Measurements from ENCODE around the gene TBXAS1. TPM values are rescaled to one million over a fixed set of nuclear protein-coding genes. Genes with fewer than 3 reads are reported as not detected.
A peak's percentile ranks its signal among the peaks of the same experiment; 100 is the strongest.

Gene TBXAS1
- polyA plus RNA-seq, 3 donors: 25.6 to 26.7 (median 26.5) TPM

GRCh38 chr7:139973101-139974050 is 144.3 kb downstream of the TBXAS1 start:
- peak in 1 of 3 donors; percentile 67 for DNase-seq (ENCODE audit: low read depth in 3 of 3, low spot score in 2 of 3)

DNA sequence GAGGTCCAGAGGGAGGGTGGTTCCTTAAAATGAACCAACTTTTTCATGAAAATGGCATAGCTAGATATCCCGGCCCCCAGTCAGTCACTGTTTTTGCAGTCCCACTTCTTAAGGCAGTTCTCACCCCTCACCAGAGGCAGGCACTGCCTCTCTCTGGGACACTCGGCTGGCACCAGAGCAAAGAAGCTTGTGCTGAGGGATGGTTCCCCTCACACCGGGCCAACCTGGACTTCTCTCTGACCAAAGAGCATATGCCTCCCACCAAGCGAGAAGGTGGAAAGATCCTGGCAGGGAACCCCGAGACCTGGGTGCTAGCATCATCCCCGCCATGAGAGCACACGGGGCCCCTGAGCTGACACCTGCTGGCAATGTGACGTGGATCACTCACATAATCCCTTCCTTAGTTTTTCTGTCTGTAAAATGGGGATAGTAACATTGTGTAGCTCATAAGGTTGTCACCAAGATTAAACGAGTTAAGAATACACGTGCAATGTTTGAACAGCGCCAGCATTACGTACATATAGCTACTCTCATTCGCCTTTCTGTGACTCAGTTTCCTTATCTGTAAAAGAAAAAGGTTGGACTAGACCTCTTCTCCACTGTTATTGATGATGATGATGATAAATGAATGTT is 145.2 kb downstream of the TBXAS1 start:
- DNase-seq (ENCODE audit: low read depth in 3 of 3, low spot score in 2 of 3): no peak

DNA sequence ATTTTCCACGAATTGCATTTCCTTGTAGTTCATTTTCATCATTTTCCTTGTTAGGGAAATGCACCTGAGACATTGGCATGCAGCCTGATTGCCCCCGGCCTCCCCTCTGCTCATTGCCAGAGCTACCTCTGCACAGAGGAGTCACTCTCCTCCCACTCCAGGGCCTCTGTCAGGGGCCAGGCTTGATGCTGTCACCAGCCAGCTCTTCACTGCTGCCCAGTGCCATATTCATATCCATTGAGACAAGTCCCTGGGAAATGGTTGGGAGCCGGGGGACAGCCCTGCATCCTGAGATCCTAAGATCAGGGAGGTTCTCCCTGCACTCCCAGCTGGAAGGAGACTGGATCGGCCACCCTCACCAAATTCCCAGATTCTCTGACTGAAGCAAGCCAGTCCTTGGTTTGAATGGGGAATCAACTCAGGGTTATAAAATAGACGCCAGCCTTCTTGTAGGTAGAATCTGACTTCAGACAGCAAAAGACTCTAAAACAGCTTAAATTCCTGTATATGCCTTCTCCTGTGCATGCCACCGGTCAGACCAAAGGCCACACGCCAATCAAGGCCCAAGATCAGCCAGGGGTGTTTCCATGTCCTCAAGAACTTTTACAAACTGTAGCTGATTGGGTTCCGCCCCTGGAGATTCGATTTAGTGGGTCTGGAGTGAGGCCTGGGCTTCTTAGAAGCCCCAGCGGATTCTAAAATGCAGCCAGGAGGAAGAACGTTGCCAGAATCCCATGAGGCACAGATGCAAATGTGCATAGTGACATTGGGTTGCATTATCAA is 147.2 kb downstream of the TBXAS1 start:
- DNase-seq (ENCODE audit: low read depth in 3 of 3, low spot score in 2 of 3): no peak

GRCh38 chr7:139976838-139977656 is 148.0 kb downstream of the TBXAS1 start:
- DNase-seq (ENCODE audit: low read depth in 3 of 3, low spot score in 2 of 3): no peak

DNA sequence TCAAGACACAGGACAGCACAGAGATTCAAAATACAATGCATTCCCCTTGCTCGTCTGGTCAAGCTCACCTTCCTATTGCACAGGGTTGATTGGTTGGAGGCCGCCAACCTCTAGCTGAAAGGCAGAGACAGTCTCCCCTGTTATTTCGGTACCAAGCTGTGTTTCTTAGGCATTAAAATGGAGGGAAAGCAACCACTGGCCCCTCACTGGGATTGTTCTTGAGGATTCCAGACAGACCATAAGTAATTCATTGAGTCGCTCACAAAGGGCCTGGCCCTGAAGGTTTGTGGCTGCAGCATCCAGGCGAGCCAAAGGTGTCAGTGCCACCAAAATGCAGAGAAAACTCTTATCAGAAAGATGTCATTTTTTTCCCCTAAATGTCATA is 152.4 kb downstream of the TBXAS1 start:
- no peak for DNase-seq (ENCODE audit: low read depth in 3 of 3, low spot score in 2 of 3)

DNA sequence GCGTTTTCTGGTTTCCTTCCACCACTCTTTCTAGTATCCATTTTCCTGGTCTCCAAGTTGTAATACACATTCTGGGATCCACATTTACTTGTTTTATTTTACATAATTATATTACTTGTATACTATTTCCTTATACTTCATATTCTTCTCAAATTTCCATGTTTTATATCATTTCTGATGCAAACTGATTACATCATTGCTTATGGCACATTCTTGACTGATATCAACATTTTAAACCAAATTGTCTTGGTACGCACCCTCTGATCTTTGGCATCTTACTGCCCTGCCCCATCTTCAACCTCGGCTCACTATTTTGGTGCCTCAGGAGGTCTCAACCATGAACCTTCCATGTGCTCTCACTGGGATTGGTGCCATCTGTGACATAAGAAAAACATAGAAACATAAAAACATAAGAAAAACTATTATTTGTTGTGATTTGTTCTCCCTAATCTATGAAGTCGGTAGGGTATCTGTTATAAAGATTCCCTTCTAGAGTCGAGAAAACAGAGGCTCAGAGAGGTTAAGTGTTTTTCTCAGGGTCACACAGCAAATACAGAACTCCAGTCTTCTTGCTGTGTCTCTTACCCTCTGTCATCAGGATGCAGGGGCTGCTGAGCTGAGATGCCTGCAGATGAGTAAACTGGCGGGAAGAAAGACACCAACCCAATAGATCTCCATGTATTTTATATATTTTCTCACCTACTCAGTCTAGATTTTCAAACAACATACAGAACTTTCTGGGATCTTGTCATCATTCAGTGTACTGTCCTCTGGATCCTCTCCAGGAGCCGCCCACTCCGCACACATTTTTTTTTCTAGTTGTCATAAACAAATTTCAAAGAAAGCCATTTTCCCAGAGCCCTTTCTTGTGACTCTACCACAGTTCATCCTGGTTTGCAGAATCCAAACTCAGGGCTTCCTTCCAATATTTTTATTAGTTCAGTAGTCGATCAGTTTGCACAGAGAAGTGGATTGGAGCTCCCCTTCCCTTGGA is 154.2 kb downstream of the TBXAS1 start:
- no peak for DNase-seq (ENCODE audit: low read depth in 3 of 3, low spot score in 2 of 3)

DNA sequence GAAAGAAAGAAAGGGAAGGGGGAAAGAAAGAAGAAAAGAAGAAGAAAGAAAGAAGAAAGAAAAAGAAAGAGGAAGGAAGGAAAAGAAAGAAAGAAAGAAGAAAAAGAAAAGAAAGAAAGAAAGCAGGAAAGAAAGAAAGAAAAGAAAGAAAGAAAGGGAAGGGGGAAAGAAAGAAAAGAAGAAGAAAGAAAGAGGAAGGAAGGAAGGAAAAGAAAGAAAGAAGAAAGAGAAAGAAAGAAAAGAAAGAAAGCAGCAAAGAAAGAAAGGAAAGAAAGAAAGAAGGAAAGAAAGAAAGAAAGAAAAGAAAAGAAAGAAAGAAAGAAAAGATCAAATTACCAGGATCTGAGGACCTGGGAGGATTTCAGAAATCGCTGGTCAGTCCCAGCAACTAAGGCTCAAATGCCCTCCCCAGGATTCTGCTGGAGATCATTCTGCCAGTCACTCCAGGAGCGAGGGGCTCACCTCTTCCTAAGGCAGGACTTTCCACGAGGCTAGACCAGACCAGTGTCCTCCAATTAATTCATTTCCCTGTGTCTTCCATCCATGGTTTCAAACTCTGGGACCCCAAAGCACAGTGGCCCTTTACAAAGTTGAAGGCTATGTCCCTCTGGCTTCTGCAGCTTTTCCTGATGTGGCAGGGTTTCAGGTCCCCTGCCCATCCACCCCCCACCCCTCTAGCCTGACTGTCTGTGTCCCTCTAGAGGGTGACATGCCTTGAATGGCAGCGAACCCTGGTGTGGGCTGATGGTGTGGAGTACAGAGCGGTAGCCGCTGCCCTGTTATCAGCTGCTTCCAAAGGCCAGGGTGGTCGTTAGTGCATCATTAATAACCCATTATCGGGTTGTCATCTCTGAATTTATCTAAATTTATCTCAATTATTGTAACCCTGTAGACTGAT is 155.8 kb downstream of the TBXAS1 start:
- DNase-seq (ENCODE audit: low read depth in 3 of 3, low spot score in 2 of 3): no peak

DNA sequence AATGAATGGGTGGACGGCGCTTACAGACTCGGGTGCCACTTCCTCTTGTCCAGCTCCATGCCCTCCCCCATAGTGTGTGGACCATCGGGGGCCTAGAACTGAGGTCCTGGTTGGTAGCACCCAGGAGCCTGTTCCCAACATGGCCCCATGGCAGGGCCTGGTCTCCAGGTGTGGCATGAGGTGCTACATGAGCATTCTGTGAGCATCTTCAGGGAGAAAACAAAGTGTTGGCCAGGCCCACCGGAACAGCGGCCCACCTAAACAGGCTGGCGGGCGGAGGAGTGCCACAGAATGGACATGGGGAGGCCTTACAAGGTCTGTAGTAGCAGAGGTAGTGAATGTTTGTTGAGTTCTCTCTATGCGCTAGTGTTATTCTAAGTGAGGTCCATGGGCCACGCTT is 156.7 kb downstream of the TBXAS1 start:
- no peak for DNase-seq (ENCODE audit: low read depth in 3 of 3, low spot score in 2 of 3)

GRCh38 chr7:139987691-139988516 is 158.8 kb downstream of the TBXAS1 start:
- DNase-seq (ENCODE audit: low read depth in 3 of 3, low spot score in 2 of 3): no peak

GRCh38 chr7:139989366-139990141 is 160.5 kb downstream of the TBXAS1 start:
- DNase-seq (ENCODE audit: low read depth in 3 of 3, low spot score in 2 of 3): no peak

DNA sequence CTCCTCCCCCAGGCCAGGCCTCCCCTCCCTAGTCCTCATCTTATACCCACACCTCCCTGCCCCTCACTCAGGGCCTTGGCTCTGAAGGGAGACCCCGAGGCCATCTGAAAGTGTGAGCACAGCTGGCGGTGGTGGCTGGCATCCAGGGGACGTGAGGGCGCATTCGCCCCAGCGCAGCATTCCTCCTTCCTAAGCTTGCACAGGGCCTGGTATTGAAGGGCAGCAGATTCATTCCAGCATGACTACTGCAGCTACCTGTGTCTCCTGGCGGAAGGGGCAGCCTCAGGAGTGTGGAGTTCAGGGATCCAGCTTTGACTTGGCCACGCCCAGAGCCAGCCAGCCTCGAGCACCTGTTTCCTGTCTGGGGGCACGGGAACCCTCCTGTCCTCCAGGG is 161.1 kb downstream of the TBXAS1 start:
- DNase-seq (ENCODE audit: low read depth in 3 of 3, low spot score in 2 of 3): no peak

DNA sequence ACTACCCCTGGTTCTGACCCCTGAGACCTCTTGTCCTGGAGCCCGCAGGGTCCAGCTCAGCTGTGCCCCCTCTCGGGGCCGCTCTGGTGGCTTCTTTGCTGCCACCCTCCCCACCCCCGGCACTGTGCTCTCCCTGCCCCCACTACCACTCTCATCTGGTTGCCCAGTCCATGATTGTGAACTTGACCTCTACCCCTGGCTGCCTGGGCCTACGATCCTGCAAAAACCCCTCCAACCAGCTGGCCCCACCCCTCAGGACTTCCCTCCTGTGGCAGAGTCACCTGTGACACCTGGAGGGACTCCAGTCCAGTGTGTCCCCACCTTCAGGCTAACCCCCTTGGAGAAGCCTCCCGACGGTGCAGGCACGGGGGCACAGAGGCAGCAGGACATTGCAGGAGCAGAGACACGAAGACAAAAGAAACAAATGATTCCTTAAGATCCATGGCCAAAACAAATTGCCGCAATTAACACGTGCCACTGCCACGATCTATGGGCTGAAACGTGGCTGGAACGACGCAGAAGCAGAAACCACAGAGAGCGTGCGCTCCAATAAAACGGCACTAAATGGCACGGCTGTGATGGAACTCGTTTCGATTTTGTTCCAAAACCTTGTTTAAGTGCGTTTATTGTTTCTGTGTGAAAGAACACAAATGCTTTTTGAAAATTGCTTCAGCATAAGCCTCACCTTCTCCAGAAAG is 161.7 kb downstream of the TBXAS1 start:
- DNase-seq (ENCODE audit: low read depth in 3 of 3, low spot score in 2 of 3): no peak

DNA sequence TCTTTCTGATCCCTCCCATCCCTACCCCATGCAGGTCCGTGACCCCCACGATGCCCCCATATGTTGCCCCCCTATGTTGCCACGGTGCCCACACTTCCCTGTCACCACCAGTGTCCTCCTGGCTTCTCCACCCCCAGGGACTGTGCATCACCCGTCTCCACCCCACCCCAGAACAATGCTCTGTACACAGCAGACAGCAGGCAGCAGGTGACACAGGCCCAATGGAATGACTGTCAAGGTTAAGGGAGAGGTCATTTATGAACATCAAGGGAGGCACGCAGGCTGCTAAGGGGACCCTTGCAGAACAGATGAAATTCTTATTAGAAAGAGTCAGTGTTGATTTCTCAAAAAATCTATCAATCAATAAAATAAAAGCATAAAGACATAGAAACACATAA is 162.2 kb downstream of the TBXAS1 start:
- no peak for DNase-seq (ENCODE audit: low read depth in 3 of 3, low spot score in 2 of 3)

GRCh38 chr7:139991911-139992310 is 162.8 kb downstream of the TBXAS1 start:
- DNase-seq (ENCODE audit: low read depth in 3 of 3, low spot score in 2 of 3): no peak

- DNase-seq (ENCODE audit: low read depth in 3 of 3, low spot score in 2 of 3): no peak
These were observed 163.4 kb downstream of the TBXAS1 start for GRCh38 chr7:139992353-139993044.

Measured in right renal cortex interstitium (tissue), 3 donors.